Smooth muscle cell (in vitro differentiated cells): ENCODE measurements around the gene TRMT44. TPM values are rescaled to one million over a fixed set of nuclear protein-coding genes. Genes with fewer than 3 reads are reported as not detected.

Source experiments
- DNase-seq: peaks from one replicate; lab custom pipeline; 2025; ENCODE audit not compliant: unreplicated experiment; lab: John Stamatoyannopoulos, UW
- H2AFZ ChIP-seq: fragments of 200-600 bp; sonication (generic); 2 replicates; pipeline ENCODE4 v1.6.0; 2016; ENCODE audit warnings: antibody characterized with exemption, low read depth, mild to moderate bottlenecking
- H3F3A ChIP-seq: fragments of 200-600 bp; sonication (generic); 2 replicates; pipeline ENCODE4 v1.6.0; 2017; ENCODE audit warnings: antibody characterized with exemption, low read depth
- H3K27ac ChIP-seq: fragments of 200-600 bp; sonication (generic); 2 replicates; pipeline ENCODE4 v1.5.1; 2016; ENCODE audit warnings: low read depth, mild to moderate bottlenecking
- H3K27me3 ChIP-seq: fragments of 200-600 bp; sonication (generic); 2 replicates; pipeline ENCODE4 v1.6.1; 2016; ENCODE audit warnings: low read depth, mild to moderate bottlenecking
- H3K36me3 ChIP-seq: fragments of 200-600 bp; sonication (generic); 2 replicates; pipeline ENCODE4 v1.5.1; 2016; ENCODE audit warnings: low read depth
- H3K4me1 ChIP-seq: fragments of 200-600 bp; sonication (generic); 2 replicates; pipeline ENCODE4 v1.5.1; 2016; ENCODE audit warnings: low read depth
- H3K4me2 ChIP-seq: fragments of 200-600 bp; sonication (generic); 2 replicates; pipeline ENCODE4 v1.6.0; 2016; ENCODE audit warnings: mild to moderate bottlenecking
- H3K4me3 ChIP-seq: fragments of 200-600 bp; sonication (generic); 2 replicates; pipeline ENCODE4 v1.5.1; 2016; ENCODE audit warnings: mild to moderate bottlenecking
- H3K79me2 ChIP-seq: fragments of 200-600 bp; sonication (generic); 2 replicates; pipeline ENCODE4 v1.6.0; 2016; ENCODE audit warnings: low read depth, mild to moderate bottlenecking
- H3K9ac ChIP-seq: fragments of 200-600 bp; sonication (generic); 2 replicates; pipeline ENCODE4 v1.6.0; 2016; ENCODE audit warnings: low read depth
- H3K9me3 ChIP-seq: fragments of 200-600 bp; sonication (generic); replicated peaks from 2 replicates; pipeline ENCODE4 v1.5.1; 2016; ENCODE audit warnings: low read depth
- H4K20me1 ChIP-seq: fragments of 200-600 bp; sonication (generic); 2 replicates; pipeline ENCODE4 v1.6.0; 2016; ENCODE audit warnings: low read depth
- WGBS: methylation state at CpG from one replicate; pipeline ENCODE4 v1.1.7; 2016; ENCODE audit warnings: low lambda C conversion rate; 5-methylcytosine and 5-hydroxymethylcytosine counted together
- polyA plus RNA-seq: library from polyadenylated mRNA; unstranded; fragments of >200 nt; fragmentation: Nextera tagmentation; extraction: Ambion mirVana; gene quantifications from 2 replicates; pipeline ENCODE4 v1.2.1, GENCODE V29; 2016
- total RNA-seq: library from RNA; depleted of rRNA; stranded (reverse); fragments of >200 nt; gene quantifications from 2 replicates; pipeline ENCODE4 v1.2.3, GENCODE V29; 2014
- TF ChIP-seq, protein P1 (sequence below): fragments of 200-600 bp; sonication (generic); IDR thresholded peaks from 2 replicates; pipeline ENCODE4 v1.5.1; 2017; ENCODE audit warnings: borderline replicate concordance, mild to moderate bottlenecking, antibody characterized with exemption; ENCODE audit not compliant: insufficient read depth, poor library complexity, severe bottlenecking

Gene TRMT44
- total and polyA plus RNA-seq, 2 experiments from 2014 or later = 5.0 to 18.7 TPM

DNA sequence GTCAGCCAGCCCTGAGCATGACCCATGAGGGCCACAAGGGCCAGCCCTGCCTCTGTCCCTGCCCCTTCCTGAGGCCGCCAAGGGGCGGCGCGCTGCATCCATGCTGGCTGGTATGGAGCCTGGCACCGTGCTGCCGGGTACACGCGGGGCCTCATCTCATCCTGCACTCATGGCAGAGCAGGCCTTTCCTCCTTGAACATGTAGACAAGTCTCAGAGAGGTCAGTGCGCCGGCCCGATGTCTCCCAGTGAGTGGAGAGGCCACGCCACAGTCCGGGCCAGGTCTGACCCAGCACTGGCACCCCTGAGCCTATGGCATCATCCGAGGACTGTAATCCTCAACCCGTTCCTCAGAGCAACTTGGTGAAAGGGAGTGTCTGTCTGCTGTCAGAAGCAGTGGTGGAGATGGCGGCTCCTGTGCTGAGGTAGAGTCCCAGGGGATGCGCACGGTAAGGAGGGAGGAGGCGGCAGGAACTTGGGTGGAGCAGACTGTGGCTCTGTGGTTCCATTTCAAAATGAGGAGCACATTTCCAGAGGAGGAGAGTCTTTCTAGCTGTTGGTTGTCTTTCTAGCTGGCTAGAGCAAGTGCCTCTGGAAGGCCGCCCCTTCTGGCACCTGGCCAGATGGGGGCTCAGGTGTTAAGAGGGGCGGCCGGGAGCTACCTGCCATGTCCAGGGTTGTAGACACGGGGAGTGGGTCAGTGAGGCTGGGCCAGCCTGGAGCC, 32.8 kb downstream of the TRMT44 start:
- H3K4me3 ChIP-seq = no peak overlapping the region
- no peaks in the 10 kb centered on the region for H3F3A ChIP-seq
- H3K36me3 ChIP-seq = no peaks in the 10 kb centered on the region
- no peak overlapping the region for H3K9ac ChIP-seq
- no peak overlapping the region for H2AFZ ChIP-seq
- 81% methylated on average over 23 of the region's 23 CpGs for WGBS
- H4K20me1 ChIP-seq = peaks cover 10% of the 10 kb centered on the region
- H3K9me3 ChIP-seq = no peaks in the 10 kb centered on the region
- TF ChIP-seq, protein P1, sequence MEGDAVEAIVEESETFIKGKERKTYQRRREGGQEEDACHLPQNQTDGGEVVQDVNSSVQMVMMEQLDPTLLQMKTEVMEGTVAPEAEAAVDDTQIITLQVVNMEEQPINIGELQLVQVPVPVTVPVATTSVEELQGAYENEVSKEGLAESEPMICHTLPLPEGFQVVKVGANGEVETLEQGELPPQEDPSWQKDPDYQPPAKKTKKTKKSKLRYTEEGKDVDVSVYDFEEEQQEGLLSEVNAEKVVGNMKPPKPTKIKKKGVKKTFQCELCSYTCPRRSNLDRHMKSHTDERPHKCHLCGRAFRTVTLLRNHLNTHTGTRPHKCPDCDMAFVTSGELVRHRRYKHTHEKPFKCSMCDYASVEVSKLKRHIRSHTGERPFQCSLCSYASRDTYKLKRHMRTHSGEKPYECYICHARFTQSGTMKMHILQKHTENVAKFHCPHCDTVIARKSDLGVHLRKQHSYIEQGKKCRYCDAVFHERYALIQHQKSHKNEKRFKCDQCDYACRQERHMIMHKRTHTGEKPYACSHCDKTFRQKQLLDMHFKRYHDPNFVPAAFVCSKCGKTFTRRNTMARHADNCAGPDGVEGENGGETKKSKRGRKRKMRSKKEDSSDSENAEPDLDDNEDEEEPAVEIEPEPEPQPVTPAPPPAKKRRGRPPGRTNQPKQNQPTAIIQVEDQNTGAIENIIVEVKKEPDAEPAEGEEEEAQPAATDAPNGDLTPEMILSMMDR = no peak
- peak overlapping the region; percentile 49 for H3K4me2 ChIP-seq
- no peaks in the 10 kb centered on the region for H3K27me3 ChIP-seq
- H3K79me2 ChIP-seq = no peaks in the 10 kb centered on the region
- no peak for DNase-seq
- no peaks in the 10 kb centered on the region for H3K4me1 ChIP-seq
- H3K27ac ChIP-seq = peak overlapping the region; percentile 75

DNA sequence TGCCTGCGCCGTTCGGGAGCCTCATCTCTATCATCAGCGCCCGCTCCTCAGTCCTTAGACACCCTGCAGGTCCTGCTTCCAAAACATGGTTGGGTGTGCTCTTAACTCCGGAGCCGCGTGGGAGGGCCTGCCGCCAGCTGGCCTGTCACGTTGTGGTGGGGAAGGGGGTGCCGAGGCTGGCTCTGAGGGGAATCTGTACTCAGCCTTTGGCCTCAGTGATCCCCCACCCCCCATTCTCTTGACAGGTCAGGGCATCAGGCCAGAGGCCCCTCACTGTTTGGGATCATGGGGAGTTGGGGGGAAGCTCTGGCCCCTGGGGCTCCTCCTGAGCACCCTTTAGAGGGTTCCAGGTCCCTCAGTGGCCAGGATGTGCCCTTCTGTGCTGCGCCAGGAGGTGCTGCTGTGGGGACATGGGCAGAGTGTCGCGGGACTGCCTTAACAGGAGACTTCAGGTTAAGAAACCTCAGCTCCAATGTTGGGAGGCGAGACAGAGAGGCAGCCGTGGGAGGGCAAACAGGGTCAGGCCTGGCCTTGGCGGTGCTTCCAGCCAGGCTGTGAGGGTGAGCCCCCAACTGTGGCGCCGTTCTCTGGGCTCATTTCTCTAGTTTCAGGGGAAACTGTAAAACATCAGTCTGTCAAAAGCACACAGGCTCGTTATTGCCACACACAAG, 33.5 kb downstream of the TRMT44 start:
- no peaks in the 10 kb centered on the region for H3K79me2 ChIP-seq
- no peaks in the 10 kb centered on the region for H3F3A ChIP-seq
- no peak overlapping the region for H3K27ac ChIP-seq
- no peaks in the 10 kb centered on the region for H3K9me3 ChIP-seq
- no peak overlapping the region for H2AFZ ChIP-seq
- no peaks in the 10 kb centered on the region for H3K4me1 ChIP-seq
- DNase-seq = no peak
- H4K20me1 ChIP-seq = peaks cover 10% of the 10 kb centered on the region
- no peak overlapping the region for H3K4me3 ChIP-seq
- H3K4me2 ChIP-seq = no peak overlapping the region
- WGBS = 91% methylated on average over 20 of the region's 20 CpGs
- TF ChIP-seq, protein P1 = no peak
- H3K27me3 ChIP-seq = no peaks in the 10 kb centered on the region
- no peaks in the 10 kb centered on the region for H3K36me3 ChIP-seq
- H3K9ac ChIP-seq = no peak overlapping the region

DNA sequence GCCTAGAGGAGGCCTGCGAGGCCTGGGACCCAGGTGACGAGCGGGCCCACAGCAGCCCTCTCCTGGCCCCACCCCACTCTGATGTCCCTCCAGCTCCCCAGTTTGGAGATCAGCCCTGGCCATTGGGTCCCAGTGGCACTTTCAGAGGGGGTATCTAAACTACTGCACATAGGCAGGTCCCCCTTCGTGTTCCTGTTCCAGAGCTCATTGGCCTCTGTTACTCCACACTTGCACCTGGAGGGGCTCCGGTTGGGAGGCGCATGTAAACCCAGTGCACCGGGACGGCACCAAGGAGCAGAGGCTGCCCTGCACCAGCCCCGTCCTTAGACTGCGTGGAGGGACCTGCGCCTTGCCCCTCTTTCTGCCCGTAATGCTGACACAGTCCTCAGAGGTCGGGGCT, 34.3 kb downstream of the TRMT44 start:
- Histone ChIP-seq H3F3A (no peaks in the 10 kb centered on the region), H3K27ac (no peak overlapping the region), H3K4me2 (no peak overlapping the region), H3K4me1 (no peaks in the 10 kb centered on the region), H3K79me2 (no peaks in the 10 kb centered on the region), H3K9me3 (no peaks in the 10 kb centered on the region), H3K9ac (no peak overlapping the region), H3K36me3 (no peaks in the 10 kb centered on the region), H4K20me1 (peaks cover 4% of the 10 kb centered on the region), H2AFZ (no peak overlapping the region), H3K4me3 (no peak overlapping the region), H3K27me3 (no peaks in the 10 kb centered on the region)
- 98% methylated on average over 13 of the region's 13 CpGs for WGBS
- TF ChIP-seq, protein P1 = no peak
- no peak for DNase-seq
